GM12878 (cell line): ENCODE measurements around the gene LYRM4. TPM values are rescaled to one million over a fixed set of nuclear protein-coding genes. Genes with fewer than 3 reads are reported as not detected.

Source experiments
- ATF7 ChIP-seq: fragments of 450-650 bp; IDR thresholded peaks from 2 replicates; pipeline ENCODE4 v1.6.1; 2016; ENCODE audit warnings: low read depth, mild to moderate bottlenecking
- BMI1 ChIP-seq: fragments of 450-650 bp; IDR thresholded peaks from 2 replicates; pipeline ENCODE4 v1.6.1; 2016; ENCODE audit warnings: mild to moderate bottlenecking, moderate library complexity, borderline replicate concordance
- DPF2 ChIP-seq: fragments of 450-650 bp; IDR thresholded peaks from 2 replicates; pipeline ENCODE4 v1.6.1; 2017; ENCODE audit warnings: mild to moderate bottlenecking
- IRF5 ChIP-seq: fragments of 450-650 bp; IDR thresholded peaks from 2 replicates; pipeline ENCODE4 v1.6.1; 2017; ENCODE audit warnings: borderline replicate concordance
- MXI1 ChIP-seq: fragments of 150-350 bp; IDR thresholded peaks from 2 replicates; pipeline ENCODE4 v1.6.1; 2011; ENCODE audit warnings: low read depth, mild to moderate bottlenecking, inconsistent platforms, low read length, improper control_type of control experiment
- SMARCA5 ChIP-seq: fragments of 450-650 bp; IDR thresholded peaks from 2 replicates; pipeline ENCODE4 v1.6.1; 2017; ENCODE audit warnings: mild to moderate bottlenecking
- SREBF1 ChIP-seq: IDR thresholded peaks from 2 replicates; pipeline ENCODE4 v1.6.1; 2012; ENCODE audit warnings: mild to moderate bottlenecking, low read length
- TBL1XR1 ChIP-seq: IDR thresholded peaks from 2 replicates; pipeline ENCODE4 v1.6.1; 2012; ENCODE audit warnings: low read depth, low read length, improper control_type of control experiment
- TCF12 ChIP-seq: IDR thresholded peaks from 2 replicates; pipeline ENCODE4 v1.6.1; 2011; ENCODE audit warnings: low read depth, mild to moderate bottlenecking, low read length
- ZNF384 ChIP-seq: IDR thresholded peaks from 2 replicates; pipeline ENCODE4 v1.6.1; 2012; ENCODE audit warnings: low read depth, mild to moderate bottlenecking, low read length, improper control_type of control experiment, borderline replicate concordance
- ZNF622 ChIP-seq: fragments of 450-650 bp; IDR thresholded peaks from 2 replicates; pipeline ENCODE4 v1.6.1; 2017; ENCODE audit warnings: mild to moderate bottlenecking, inconsistent platforms
- polyA plus RNA-seq, 11 experiments: library from polyadenylated mRNA; depleted of rRNA in 4 of 11; unstranded in 6 of 11; stranded (reverse) in 5 of 11; fragments of >200 nt; fragmentation: Nextera tagmentation in 4 of 11; fragmentation: Illumina TruSeq in 1 of 11; extraction: Ambion mirVana in 4 of 11; extraction: Trizol in 1 of 11; gene quantifications; 1 replicate in 1 of 11; 2 replicates in 10 of 11; pipeline versions ENCODE4 v1.2.1 to v1.2.3, GENCODE V29; 2011 to 2016; ENCODE audit warnings: inconsistent platforms in 2 of 11, missing spikeins in 2 of 11, low read depth in 1 of 11
- total RNA-seq, 4 experiments: library from RNA; depleted of rRNA in 3 of 4; stranded (reverse); fragments of >200 nt in 3 of 4; fragmentation: Illumina TruSeq in 1 of 4; extraction: Trizol in 1 of 4; gene quantifications; 2 replicates each; pipeline versions ENCODE4 v1.2.1 to v1.2.3, GENCODE V29; 2013 to 2021
- TF ChIP-seq, protein P1 (sequence below): fragments of 450-650 bp; IDR thresholded peaks from 2 replicates; pipeline ENCODE4 v1.6.1; 2016; ENCODE audit warnings: mild to moderate bottlenecking, moderate library complexity, borderline replicate concordance

The LYRM4 gene
- total and polyA plus RNA-seq, 10 of the 15 experiments (the other 5 are each of a cell fraction or from before 2014, with no cell fraction given): 32.7 to 66.8 (median 44.0) TPM

GRCh38 chr6:5260661-5261544 is at the start of gene LYRM4, which contains the start of gene FARS2 (continued):
- TF ChIP-seq BMI1 (peak; percentile 95), SREBF1 (peak; percentile 37; the same call in 1 of the 2 replicates), ZNF384 (peak; percentile 96), SMARCA5 (no peak), IRF5 (peak; percentile 98), MXI1 (peak; percentile 92), TBL1XR1 (no peak), DPF2 (peak; percentile 37; the same call in 1 of the 2 replicates), ATF7 (no peak), TCF12 (peak; percentile 5; the same call in 1 of the 2 replicates), ZNF622 (no peak)
- TF ChIP-seq, protein P1, sequence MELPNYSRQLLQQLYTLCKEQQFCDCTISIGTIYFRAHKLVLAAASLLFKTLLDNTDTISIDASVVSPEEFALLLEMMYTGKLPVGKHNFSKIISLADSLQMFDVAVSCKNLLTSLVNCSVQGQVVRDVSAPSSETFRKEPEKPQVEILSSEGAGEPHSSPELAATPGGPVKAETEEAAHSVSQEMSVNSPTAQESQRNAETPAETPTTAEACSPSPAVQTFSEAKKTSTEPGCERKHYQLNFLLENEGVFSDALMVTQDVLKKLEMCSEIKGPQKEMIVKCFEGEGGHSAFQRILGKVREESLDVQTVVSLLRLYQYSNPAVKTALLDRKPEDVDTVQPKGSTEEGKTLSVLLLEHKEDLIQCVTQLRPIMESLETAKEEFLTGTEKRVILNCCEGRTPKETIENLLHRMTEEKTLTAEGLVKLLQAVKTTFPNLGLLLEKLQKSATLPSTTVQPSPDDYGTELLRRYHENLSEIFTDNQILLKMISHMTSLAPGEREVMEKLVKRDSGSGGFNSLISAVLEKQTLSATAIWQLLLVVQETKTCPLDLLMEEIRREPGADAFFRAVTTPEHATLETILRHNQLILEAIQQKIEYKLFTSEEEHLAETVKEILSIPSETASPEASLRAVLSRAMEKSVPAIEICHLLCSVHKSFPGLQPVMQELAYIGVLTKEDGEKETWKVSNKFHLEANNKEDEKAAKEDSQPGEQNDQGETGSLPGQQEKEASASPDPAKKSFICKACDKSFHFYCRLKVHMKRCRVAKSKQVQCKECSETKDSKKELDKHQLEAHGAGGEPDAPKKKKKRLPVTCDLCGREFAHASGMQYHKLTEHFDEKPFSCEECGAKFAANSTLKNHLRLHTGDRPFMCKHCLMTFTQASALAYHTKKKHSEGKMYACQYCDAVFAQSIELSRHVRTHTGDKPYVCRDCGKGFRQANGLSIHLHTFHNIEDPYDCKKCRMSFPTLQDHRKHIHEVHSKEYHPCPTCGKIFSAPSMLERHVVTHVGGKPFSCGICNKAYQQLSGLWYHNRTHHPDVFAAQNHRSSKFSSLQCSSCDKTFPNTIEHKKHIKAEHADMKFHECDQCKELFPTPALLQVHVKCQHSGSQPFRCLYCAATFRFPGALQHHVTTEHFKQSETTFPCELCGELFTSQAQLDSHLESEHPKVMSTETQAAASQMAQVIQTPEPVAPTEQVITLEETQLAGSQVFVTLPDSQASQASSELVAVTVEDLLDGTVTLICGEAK: no peak
